ENCODE measurements around the gene CSHL1. TPM values are rescaled to one million over a fixed set of nuclear protein-coding genes. Genes with fewer than 3 reads are reported as not detected.

Gene CSHL1
- polyA plus RNA-seq, 1 experiment = not detected

DNA sequence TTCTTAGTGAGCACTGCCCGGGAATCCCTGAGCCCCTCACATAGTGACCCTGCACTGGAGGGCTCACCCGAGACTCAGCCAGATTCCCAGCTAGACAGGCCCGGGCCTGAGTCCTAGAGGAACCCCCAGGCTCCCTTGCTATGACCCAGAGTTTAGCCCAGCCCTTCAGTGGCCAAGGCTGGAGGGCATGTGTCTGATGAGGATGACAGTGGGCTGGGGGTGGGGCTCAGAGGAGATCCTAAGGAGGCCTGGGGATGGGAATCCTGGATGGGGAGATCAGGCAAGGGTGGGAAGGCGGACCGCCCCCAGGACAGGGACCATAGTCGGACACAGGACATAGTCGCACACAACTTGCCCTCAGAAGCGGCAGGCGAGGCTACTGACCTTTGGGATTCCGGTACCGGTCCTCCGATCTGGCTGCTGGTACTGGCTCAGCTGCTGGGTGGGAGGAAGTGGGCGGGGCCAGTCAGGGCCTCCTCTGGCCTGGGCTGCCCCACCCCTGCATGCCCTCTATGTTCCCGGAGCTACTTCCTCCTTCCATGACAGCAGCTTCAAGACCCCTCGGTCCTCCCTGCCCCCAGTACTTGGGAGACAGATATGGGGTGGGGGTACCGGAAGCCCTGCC is 20.0 kb upstream of the CSHL1 start:
- H3K27me3 ChIP-seq (ENCODE audit: control insufficient read depth, insufficient read depth, low read length) = peaks cover 24% of the 10 kb centered on the region
- CTCF ChIA-PET = interaction anchor here (0.9 to 3.8 kb wide), 3 partner anchors 12 to 351 kb away, joined by 3 to 17 read pairs (median 14); partner anchors contain the start of gene GH1
- no peak for DNase-seq (ENCODE audit: low read depth, low spot score)
- TF ChIP-seq CTCF (IDR thresholded peaks at IDR 0.05; ENCODE audit: low read depth, low read length) = no peak
- H3K4me3 ChIP-seq (ENCODE audit: low read depth, low read length) = no peak overlapping the region
- H3K27ac ChIP-seq (ENCODE audit: low read depth, low read length) = no peak overlapping the region
- no peaks in the 10 kb centered on the region for H3K9me3 ChIP-seq (ENCODE audit: control insufficient read depth, insufficient read depth, low read length)
- POLR2A ChIA-PET = no interaction called here

DNA sequence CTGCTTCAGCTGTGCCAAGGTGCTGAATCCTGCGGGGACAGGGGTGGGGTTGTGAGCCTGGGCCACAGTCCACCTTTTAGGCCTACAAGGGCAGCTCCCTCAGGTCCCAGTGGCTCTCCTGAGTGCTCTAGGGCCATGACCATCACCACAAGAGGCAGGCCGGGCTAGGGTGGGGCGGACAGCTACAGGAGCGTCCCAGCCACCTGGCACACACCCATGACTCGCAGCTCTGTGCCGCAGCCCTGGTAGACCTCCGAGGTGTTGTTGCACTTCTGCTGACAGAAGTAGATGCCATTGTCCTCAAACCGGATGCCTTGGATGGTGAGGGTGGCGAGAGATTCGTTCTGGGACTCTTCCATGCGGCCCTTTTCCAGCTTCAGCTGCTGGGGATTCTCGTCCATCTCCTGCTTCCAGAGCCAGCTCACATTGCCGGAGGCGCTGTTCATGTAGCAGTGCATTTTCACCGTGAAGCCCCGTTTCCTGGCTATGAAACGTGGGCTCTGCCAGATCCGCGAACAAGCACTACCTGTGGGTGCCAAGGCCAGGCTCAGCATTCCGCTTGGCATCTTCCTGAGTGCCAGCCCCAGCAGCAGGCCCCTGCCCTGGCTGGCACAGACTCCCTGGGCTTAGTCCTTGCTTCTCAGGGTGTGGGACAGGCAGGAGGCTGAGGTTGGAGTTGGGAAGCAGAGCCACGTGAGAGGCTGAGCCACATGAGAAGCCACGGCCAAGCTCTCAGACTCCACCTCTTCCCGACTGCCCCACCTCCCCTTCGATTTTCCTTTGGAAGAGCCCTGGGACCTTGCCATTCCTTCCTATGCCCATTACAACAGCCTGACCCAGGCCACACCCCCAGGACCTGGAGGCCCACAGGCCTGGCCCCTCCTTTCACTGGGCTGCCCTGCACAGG is 19.1 kb upstream of the CSHL1 start:
- no peak for TF ChIP-seq CTCF (IDR thresholded peaks at IDR 0.05; ENCODE audit: low read depth, low read length)
- Histone ChIP-seq H3K9me3 (ENCODE audit: control insufficient read depth, insufficient read depth, low read length) (no peaks in the 10 kb centered on the region), H3K27ac (ENCODE audit: low read depth, low read length) (no peak overlapping the region), H3K4me3 (ENCODE audit: low read depth, low read length) (no peak overlapping the region), H3K27me3 (ENCODE audit: control insufficient read depth, insufficient read depth, low read length) (peaks cover 20% of the 10 kb centered on the region)
- ChIA-PET CTCF (interaction anchor here (0.9 to 3.8 kb wide), 4 partner anchors 9 to 352 kb away, joined by 3 to 17 read pairs (median 4); partner anchors contain the start of gene GH1), POLR2A (no interaction called here)
- DNase-seq (ENCODE audit: low read depth, low spot score) = no peak

DNA sequence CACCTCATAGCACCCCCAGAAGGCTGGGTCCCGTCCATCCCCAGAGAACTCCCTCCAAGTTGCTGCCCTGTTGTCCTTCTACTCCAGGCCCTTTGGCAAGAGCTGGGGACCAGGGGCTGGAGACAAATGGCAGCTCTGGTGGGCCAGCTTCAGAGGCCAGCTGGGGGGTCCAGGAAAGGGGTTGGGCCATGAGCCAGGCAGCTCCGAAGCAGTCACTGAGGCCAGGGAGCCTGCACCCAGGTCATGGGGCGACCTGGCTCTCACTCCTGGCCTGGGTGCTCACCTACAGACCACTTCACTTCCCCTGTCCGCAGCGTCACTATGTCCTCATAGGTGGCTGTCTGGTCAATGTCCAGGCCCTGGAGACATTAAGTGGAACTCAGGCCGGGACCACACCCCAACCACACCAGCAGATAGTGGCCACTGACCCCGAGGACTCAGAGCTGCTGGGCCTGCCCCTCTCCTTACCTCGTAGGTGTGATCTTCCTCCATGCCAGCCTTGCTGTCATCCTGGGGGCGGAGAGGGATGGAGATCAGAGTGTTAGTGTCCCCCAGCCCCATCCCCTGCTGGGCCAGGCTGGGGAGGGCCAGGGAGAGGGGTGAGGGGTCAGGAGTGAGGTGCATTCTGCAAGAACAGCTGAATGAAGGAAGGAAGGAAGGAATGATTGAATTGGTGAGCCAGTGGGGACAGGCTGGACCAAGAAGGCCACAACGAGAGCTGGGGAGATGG is 18.1 kb upstream of the CSHL1 start:
- no peak for DNase-seq (ENCODE audit: low read depth, low spot score)
- POLR2A ChIA-PET = no interaction called here
- CTCF ChIA-PET = interaction anchor here (1.4 to 3.8 kb wide), 2 partner anchors 10 to 18 kb away, joined by 6 to 17 read pairs; partner anchors contain the start of gene GH1
- no peak for TF ChIP-seq CTCF (IDR thresholded peaks at IDR 0.05; ENCODE audit: low read depth, low read length)
- no peak overlapping the region for H3K4me3 ChIP-seq (ENCODE audit: low read depth, low read length)
- H3K27me3 ChIP-seq (ENCODE audit: control insufficient read depth, insufficient read depth, low read length) = peaks cover 12% of the 10 kb centered on the region
- H3K9me3 ChIP-seq (ENCODE audit: control insufficient read depth, insufficient read depth, low read length) = no peaks in the 10 kb centered on the region
- no peak overlapping the region for H3K27ac ChIP-seq (ENCODE audit: low read depth, low read length)

- no peak for DNase-seq (ENCODE audit: low read depth, low spot score)
- ChIA-PET CTCF (interaction anchor here (0.8 to 3.8 kb wide), 2 partner anchors 9 to 19 kb away, joined by 3 to 17 read pairs; no protein-coding TSS in a partner anchor), POLR2A (interaction anchor here (0.6 kb wide), 1 partner anchor 286 kb away, joined by 3 read pairs; no protein-coding TSS in a partner anchor)
- no peaks in the 10 kb centered on the region for H3K9me3 ChIP-seq (ENCODE audit: control insufficient read depth, insufficient read depth, low read length)
- no peak overlapping the region for H3K27ac ChIP-seq (ENCODE audit: low read depth, low read length)
- no peak for TF ChIP-seq CTCF (IDR thresholded peaks at IDR 0.05; ENCODE audit: low read depth, low read length)
- no peak overlapping the region for H3K4me3 ChIP-seq (ENCODE audit: low read depth, low read length)
- peaks cover 6% of the 10 kb centered on the region for H3K27me3 ChIP-seq (ENCODE audit: control insufficient read depth, insufficient read depth, low read length)
Measured at GRCh38 chr17:63928172-63928666, 17.2 kb upstream of the CSHL1 start.
